ENCODE results near the gene KLHL11. TPM values are rescaled to one million over a fixed set of nuclear protein-coding genes. Genes with fewer than 3 reads are reported as not detected.

The KLHL11 gene
- polyA plus RNA-seq, 1 of the 3 experiments (the other 2 are of a cell fraction), result 2.6 TPM

DNA sequence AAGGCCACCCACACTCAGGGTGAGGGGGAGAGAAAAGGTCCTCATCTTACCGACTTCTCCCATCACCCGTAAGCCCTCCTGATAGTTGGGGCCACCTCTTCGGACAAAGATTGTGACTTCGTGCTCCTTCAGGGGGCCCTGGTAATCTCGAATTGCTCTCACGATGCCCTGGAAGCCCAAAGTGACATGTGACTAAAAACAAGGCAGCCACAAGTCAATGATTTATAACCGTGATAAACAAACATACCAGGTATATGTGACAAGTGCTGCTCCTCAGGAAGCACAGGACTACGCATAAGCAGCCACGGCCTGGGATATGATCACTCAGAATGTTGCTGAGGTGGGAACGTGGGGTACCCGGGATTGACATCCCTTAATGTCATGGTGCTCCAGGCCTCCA is 36.4 kb upstream of the KLHL11 start (continued):
- TF ChIP-seq GABPA (IDR thresholded peaks at IDR 0.05; ENCODE audit: low read depth) (no peak), CHD2 (IDR thresholded peaks at IDR 0.05; ENCODE audit: low read length, partially characterized antibody) (no peak), YY1 (IDR thresholded peaks at IDR 0.05; ENCODE audit: low read depth) (no peak), RFX5 (IDR thresholded peaks at IDR 0.05; ENCODE audit: low read length) (no peak), JUND (IDR thresholded peaks at IDR 0.05) (no peak), TCF12 (IDR thresholded peaks at IDR 0.05) (no peak), RAD21 (IDR thresholded peaks at IDR 0.05; ENCODE audit: low read length) (no peak), EP300 (IDR thresholded peaks at IDR 0.05; ENCODE audit: borderline replicate concordance in 1 of 2, low read depth in 1 of 2, low read length in 1 of 2) (no peak)
- TF ChIP-seq, protein P1, sequence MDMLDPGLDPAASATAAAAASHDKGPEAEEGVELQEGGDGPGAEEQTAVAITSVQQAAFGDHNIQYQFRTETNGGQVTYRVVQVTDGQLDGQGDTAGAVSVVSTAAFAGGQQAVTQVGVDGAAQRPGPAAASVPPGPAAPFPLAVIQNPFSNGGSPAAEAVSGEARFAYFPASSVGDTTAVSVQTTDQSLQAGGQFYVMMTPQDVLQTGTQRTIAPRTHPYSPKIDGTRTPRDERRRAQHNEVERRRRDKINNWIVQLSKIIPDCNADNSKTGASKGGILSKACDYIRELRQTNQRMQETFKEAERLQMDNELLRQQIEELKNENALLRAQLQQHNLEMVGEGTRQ (IDR thresholded peaks at IDR 0.05; ENCODE audit: borderline replicate concordance, low read depth, low read length), result no peak
- TF ChIP-seq, protein P2, sequence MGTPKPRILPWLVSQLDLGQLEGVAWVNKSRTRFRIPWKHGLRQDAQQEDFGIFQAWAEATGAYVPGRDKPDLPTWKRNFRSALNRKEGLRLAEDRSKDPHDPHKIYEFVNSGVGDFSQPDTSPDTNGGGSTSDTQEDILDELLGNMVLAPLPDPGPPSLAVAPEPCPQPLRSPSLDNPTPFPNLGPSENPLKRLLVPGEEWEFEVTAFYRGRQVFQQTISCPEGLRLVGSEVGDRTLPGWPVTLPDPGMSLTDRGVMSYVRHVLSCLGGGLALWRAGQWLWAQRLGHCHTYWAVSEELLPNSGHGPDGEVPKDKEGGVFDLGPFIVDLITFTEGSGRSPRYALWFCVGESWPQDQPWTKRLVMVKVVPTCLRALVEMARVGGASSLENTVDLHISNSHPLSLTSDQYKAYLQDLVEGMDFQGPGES (IDR thresholded peaks at IDR 0.05; ENCODE audit: low read depth, low read length), result no peak

DNA sequence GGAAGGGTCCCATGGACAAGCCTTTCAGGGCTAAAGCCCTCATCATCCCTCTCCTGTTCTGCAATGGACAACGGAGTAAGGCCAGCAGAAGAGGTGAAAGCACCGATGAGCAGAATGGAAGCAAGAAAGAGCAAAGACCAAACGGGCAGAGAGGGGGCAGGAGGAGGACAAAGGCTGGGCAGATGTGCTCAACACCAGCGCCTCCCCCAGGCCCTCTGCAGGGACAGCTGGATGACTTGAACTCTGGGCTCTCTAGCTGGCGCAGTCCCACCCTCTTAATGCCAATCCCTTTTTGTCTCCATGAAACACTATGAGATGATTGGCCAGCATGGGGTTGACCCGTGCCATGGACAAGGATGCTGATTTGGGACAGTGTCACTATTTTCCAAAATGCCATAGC is 31.5 kb upstream of the KLHL11 start:
- peaks cover 59 to 66% of the 10 kb centered on the region in 2 experiments for H3K36me3 ChIP-seq (replicated peaks in 1 of 2; ENCODE audit: control insufficient read depth in 1 of 2, insufficient read depth in 2 of 2, low read length in 1 of 2)
- H3K4me2 ChIP-seq, result no peak overlapping the region
- ChIA-PET POLR2A (no interaction called here), CTCF (interaction anchor here (1.4 kb wide), 1 partner anchor 15 kb away, joined by 3 read pairs; no protein-coding TSS in a partner anchor)
- H3K4me3 ChIP-seq (ENCODE audit: low read depth in 2 of 2, low read length in 1 of 2), result no peak overlapping the region
- H2AFZ ChIP-seq (ENCODE audit: low read depth), result no peak overlapping the region
- peaks cover 39% of the 10 kb centered on the region for H3K79me2 ChIP-seq (ENCODE audit: insufficient read depth)
- no peaks in the 10 kb centered on the region for H3K27me3 ChIP-seq (ENCODE audit: insufficient read depth)
- no peaks in the 10 kb centered on the region for H3K9me2 ChIP-seq
- no peak for TF ChIP-seq RAD21 (IDR thresholded peaks at IDR 0.05; ENCODE audit: low read length)
- TF ChIP-seq TCF12 (IDR thresholded peaks at IDR 0.05), result no peak
- TF ChIP-seq, protein P3, sequence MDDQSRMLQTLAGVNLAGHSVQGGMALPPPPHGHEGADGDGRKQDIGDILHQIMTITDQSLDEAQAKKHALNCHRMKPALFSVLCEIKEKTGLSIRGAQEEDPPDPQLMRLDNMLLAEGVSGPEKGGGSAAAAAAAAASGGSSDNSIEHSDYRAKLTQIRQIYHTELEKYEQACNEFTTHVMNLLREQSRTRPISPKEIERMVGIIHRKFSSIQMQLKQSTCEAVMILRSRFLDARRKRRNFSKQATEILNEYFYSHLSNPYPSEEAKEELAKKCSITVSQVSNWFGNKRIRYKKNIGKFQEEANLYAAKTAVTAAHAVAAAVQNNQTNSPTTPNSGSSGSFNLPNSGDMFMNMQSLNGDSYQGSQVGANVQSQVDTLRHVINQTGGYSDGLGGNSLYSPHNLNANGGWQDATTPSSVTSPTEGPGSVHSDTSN (IDR thresholded peaks at IDR 0.05), result no peak
- TF ChIP-seq GATA2 (CRISPR knock-in tag; IDR thresholded peaks at IDR 0.05), result no peak
- no peak for TF ChIP-seq FOXM1 (IDR thresholded peaks at IDR 0.05; ENCODE audit: low read depth)
- TF ChIP-seq FOXJ3 (CRISPR knock-in tag; IDR thresholded peaks at IDR 0.05), result no peak
- TF ChIP-seq MEF2A (IDR thresholded peaks at IDR 0.05; ENCODE audit: borderline replicate concordance, low read depth), result no peak
- TF ChIP-seq NRF1 (IDR thresholded peaks at IDR 0.05; ENCODE audit: low read depth, low read length), result no peak
- no peak for TF ChIP-seq JUND (IDR thresholded peaks at IDR 0.05)
- TF ChIP-seq ELF1 (IDR thresholded peaks at IDR 0.05), result no peak
- TF ChIP-seq, protein P2 (IDR thresholded peaks at IDR 0.05; ENCODE audit: low read depth, low read length), result no peak
- TF ChIP-seq POLR2AphosphoS5 (IDR thresholded peaks at IDR 0.05; ENCODE audit: low read depth, low read length), result no peak
- TF ChIP-seq RCOR1 (IDR thresholded peaks at IDR 0.05; ENCODE audit: low read length), result no peak
- no peak for TF ChIP-seq FOSL2 (IDR thresholded peaks at IDR 0.05; ENCODE audit: borderline replicate concordance, low read depth)
- TF ChIP-seq, protein P4, sequence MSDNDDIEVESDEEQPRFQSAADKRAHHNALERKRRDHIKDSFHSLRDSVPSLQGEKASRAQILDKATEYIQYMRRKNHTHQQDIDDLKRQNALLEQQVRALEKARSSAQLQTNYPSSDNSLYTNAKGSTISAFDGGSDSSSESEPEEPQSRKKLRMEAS (IDR thresholded peaks at IDR 0.05; ENCODE audit: low read depth), result no peak
- H4K20me1 ChIP-seq (ENCODE audit: insufficient read depth), result peaks cover 29% of the 10 kb centered on the region
- H3K4me1 ChIP-seq (ENCODE audit: control insufficient read depth in 1 of 2, insufficient read depth in 2 of 2, low read depth in 1 of 2, low read length in 1 of 2), result peaks cover 15 to 28% of the 10 kb centered on the region in 2 experiments; a peak in 3 of 4 replicates
- H3K27ac ChIP-seq (ENCODE audit: low read depth in 2 of 2, low read length in 1 of 2), result peak overlapping the region in 1 of 2 experiments; percentile 76; a peak in 1 of 4 replicates
- H3K9me3 ChIP-seq, result no peaks in the 10 kb centered on the region
- 86% methylated on average over 6 of the region's 6 CpGs for WGBS (ENCODE audit: low lambda C conversion rate)
- H3K9ac ChIP-seq, result no peak overlapping the region
- H3F3A ChIP-seq (replicated peaks; ENCODE audit: insufficient read depth), result peaks cover 36% of the 10 kb centered on the region
- DNase-seq, result no peak
